Upper lobe of left lung (tissue), 4 donors: ENCODE results near the gene C17orf107.

ENCODE experiments used
- CTCF ChIP-seq, 6 experiments: fragments of 450-650 bp in 4 of 6; fragments of 200-600 bp in 2 of 6; sonication (generic) in 2 of 6; IDR thresholded peaks; one replicate each; pipeline ENCODE4 v1.5.1; 2016 to 2019; ENCODE audit warnings: antibody characterized with exemption in 6 of 6
- POLR2AphosphoS5 ChIP-seq, 2 donors: sonication (generic); formaldehyde crosslinking; IDR thresholded peaks; one replicate each; pipeline ENCODE4 v1.5.1; 2017; ENCODE audit warnings: antibody characterized with exemption in 2 of 2

GRCh38 chr17:4851084-4851483 is 48.3 kb upstream of the C17orf107 start:
- TF ChIP-seq CTCF (IDR thresholded peaks at IDR 0.05) (no peak), POLR2AphosphoS5 (IDR thresholded peaks at IDR 0.05) (no peak)
